Fibroblast of the conjunctiva (primary cell): ENCODE measurements around the gene UGP2.
A peak's percentile ranks its signal among the peaks of the same experiment; 100 is the strongest.

ENCODE experiments used
- DNase-seq: peaks from one replicate; pipeline ENCODE4 v3.0.0-alpha.2; 2010; ENCODE audit warnings: low read depth

The UGP2 gene

GRCh38 chr2:63865159-63865799, 23.6 kb downstream of the UGP2 start:
- no peak for DNase-seq

- no peak for DNase-seq
Observed at GRCh38 chr2:63866009-63866709, 24.5 kb downstream of the UGP2 start.

- no peak for DNase-seq
Observed at GRCh38 chr2:63870679-63871078, 29.0 kb downstream of the UGP2 start.

- DNase-seq: no peak
Observed at GRCh38 chr2:63871864-63872263, 30.2 kb downstream of the UGP2 start.

- DNase-seq: no peak
Observed at GRCh38 chr2:63872571-63873328, 31.1 kb downstream of the UGP2 start.

GRCh38 chr2:63874204-63875130, 32.8 kb downstream of the UGP2 start:
- no peak for DNase-seq

GRCh38 chr2:63875131-63875527, 33.4 kb downstream of the UGP2 start:
- peak; percentile 83 for DNase-seq

GRCh38 chr2:63875559-63876245, 34.0 kb downstream of the UGP2 start:
- DNase-seq: no peak

GRCh38 chr2:63876311-63876710, 34.6 kb downstream of the UGP2 start:
- DNase-seq: no peak

- no peak for DNase-seq
Observed at GRCh38 chr2:63878486-63878885, 36.8 kb downstream of the UGP2 start.

GRCh38 chr2:63879876-63880433, 38.3 kb downstream of the UGP2 start:
- no peak for DNase-seq

GRCh38 chr2:63880625-63881024, 38.9 kb downstream of the UGP2 start:
- DNase-seq: no peak

- no peak for DNase-seq
Observed at GRCh38 chr2:63881205-63881604, 39.5 kb downstream of the UGP2 start.

- DNase-seq: no peak
Observed at GRCh38 chr2:63882395-63883105, 40.9 kb downstream of the UGP2 start.

GRCh38 chr2:63886445-63886844, 44.7 kb downstream of the UGP2 start:
- DNase-seq: no peak

- no peak for DNase-seq
Observed at GRCh38 chr2:63888053-63888452, 46.4 kb downstream of the UGP2 start.

- no peak for DNase-seq
Observed at GRCh38 chr2:63888490-63889402, 47.0 kb downstream of the UGP2 start.

- DNase-seq: no peak
Observed at GRCh38 chr2:63890678-63891077, 49.0 kb downstream of the UGP2 start.

- no peak for DNase-seq
Observed at GRCh38 chr2:63891488-63892030, 49.9 kb downstream of the UGP2 start.
